Right ventricle myocardium inferior (tissue), 1 donor: Measurements from ENCODE around the gene RNU5B-1. TPM values are rescaled to one million over a fixed set of nuclear protein-coding genes. Genes with fewer than 3 reads are reported as not detected.

ENCODE experiments used
- ATAC-seq: fragments of 200-7000 bp; cut with Tn5 transposase; one replicate; pipeline ENCODE4 v1.9.1; 2020; ENCODE audit warnings: mild to moderate bottlenecking, moderate library complexity
- DNase-seq: peaks from one replicate; pipeline ENCODE4 v3.0.0; 2021; ENCODE audit errors: missing footprints
- intact Hi-C: fragments of 100-400 bp; cut with DNase I; formaldehyde crosslinking; loops from one replicate; pipeline ENCODE4 v1.11.0; 2022
- total RNA-seq: library from RNA; stranded (reverse); fragmentation: NEBNext Ultra II Directional; extraction: Animal tissue kit (Norgen Biotek cat#: 25700); gene quantifications from one replicate; pipeline ENCODE4 v1.2.1, GENCODE V29; 2021
- donor health status: DM: no; HTN: yes; CAD: no; lungs with severe emphysema.

RNU5B-1 gene
- total RNA-seq, 1 donor from 2014 or later, result 25.8 TPM

DNA sequence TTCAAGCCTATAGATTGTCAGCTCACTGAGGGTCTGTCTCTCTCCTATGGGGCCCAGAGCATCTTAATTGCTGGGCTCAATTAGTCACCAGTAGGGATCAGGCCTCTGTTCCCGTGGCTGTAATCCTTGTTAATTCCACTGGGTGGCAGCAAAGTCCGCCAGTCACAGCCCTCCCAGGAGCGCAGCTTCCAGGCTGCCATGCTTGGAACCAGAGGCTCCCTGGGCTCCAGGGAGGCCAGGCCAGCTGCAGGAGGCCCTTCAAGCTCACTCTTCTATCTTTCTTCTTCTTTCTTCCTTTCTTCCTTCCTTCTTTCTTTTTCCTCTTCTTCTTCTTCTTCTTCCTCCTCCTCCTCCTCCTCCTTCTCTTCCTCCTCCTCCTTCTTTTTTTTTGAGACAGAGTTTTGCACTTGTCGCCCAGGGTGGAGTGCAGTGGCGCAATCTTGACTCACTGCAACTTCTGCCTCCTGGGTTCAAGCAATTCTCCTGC is 14.4 kb downstream of the RNU5B-1 start:
- intact Hi-C loops, result loop anchor here (1.0 to 5.0 kb wide), 2 partner anchors 66 to 83 kb away; no protein-coding TSS in a partner anchor
- peak; percentile 90 for ATAC-seq
- DNase-seq, result peak; percentile 81

DNA sequence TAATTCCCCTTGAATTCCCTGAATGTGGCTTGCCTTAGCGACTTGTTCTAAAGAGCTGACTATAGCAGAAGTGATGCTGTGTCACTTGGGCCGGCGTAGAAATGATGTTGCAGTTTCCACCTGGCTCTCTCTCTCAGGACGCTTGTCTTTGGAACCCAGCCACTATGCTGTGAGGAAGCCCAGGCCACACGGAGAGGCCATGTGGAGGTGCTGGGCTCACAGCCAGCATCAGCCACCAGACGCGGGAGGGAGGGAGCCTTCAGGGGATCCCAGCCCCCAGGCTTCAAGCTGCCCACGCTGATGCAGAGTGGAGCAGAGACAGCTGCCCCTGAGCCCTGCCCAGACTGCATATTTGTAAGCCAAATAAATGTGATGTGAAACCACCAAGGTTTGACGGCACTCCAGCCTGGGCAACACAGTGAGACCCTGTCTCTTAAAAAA is 18.6 kb downstream of the RNU5B-1 start:
- intact Hi-C loops, result loop anchor here (1.0 kb wide), 1 partner anchor 61 kb away; no protein-coding TSS in a partner anchor
- peak; percentile 76 for DNase-seq
- ATAC-seq, result peak; percentile 82

DNA sequence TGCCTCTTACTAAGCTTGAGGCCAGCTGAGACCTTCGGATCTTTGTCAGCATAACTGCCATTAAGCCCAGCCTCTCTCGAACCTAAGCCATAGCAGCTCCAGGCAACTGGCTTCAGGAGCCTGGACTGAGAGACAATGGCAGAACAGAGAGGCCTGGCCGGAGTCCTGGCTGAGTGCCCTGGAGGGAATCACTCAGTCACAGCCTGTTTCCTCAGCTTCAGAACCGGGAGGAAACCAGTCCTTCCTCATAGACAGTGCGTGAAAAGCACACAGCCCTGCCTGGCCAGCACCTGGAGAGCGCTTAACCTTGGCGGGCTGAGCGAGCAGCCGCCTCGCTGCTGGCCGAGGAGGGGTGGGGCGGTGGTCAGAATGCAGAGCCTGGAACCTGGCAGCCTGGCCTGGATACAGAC is 21.6 kb downstream of the RNU5B-1 start:
- DNase-seq (peak; percentile 60), ATAC-seq (no peak)
- intact Hi-C loops, result no loop called here

DNA sequence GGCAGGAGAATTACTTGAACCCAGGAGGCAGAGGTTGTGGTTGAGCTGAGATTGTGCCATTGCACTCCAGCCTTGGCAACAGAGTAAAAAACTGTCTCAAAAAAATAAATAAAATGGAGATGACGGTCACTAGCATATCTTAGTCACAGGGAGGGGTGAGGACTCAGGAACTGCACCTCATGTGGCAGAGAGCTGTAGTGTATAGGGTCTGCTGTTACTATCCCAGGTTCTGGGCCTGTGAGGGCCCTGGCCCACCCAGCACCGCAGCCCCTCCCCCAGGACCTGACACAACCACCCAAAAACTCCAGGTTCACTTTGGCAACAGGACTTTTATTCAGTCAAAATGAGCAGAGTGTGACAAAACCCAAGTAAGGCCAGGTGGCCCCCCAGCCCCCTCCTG is 22.3 kb downstream of the RNU5B-1 start:
- ATAC-seq (no peak), DNase-seq (no peak)
- intact Hi-C loops, result no loop called here

DNA sequence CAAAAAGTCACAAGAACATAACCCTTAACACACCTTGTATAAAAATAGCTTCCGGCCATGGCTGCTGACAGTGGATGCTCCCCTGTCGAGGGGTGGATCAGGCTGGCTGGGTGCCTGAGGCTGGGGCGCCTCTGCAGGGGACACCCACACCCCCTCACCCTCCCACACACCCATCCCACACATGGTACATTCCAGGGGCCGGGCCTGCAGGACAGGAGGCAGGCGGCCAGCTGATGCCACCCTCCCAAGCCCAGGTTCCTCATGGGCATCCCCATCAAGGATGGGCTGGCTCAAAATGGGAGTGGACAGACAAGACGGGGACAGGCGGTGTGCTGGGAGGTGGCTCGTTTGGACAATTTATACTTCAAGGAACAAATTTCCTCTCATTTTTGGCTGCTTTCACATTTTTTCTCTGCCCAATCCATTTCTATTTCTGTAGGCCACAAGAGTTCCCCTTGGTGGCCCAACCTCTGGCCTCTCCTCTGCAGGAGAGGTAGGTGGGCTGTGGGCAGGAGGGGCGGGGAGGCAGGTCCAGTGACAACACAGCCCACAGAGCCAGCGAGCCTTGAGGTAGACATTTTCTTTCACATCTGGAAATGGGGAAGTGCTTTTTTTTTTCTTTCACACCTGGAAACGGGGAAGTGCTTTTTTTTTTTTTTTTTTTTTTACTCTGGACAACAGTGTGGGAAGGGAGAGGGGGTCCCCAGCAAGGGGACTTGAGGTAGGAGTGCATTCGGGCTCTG is 23.3 kb downstream of the RNU5B-1 start:
- intact Hi-C loops, result no loop called here
- DNase-seq, result peak; percentile 52
- no peak for ATAC-seq

DNA sequence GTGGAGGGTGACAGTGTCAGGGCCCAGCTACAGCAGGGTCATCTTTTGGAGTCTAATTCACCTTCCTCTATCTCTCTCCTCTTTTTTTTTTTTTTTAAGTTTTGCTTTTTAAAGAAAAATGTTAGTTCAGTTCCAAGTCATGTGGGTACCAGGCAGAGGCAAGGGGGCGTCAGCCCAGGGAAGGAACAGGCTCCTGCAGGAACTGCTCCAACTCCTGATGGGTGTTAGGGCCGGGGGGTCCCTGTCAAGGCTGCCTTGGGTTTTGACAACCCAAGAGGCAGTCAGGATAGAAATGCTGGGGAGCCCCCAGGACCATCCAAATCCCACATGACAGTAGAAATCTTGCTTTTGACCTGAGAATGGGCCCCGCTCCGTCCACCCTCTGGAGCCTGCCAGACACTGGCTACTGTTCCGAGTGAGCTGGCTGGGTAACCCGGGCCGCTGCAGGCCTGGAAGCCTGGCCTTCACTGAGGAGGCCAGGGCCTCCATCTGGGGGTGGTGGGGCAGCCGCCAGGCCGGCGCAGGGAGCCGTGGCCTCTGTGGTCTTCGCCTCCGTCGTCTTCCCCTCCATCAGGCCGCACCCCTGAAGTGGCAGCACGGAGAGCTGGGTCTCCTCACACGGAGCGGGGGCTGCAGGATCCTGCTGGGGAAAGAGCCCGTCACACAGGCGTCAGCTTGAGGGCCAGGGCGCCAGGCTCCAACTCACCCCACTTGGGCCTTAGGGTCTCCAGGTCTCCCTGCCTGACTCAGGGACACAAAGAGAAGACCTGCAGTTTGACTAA is 24.2 kb downstream of the RNU5B-1 start:
- ATAC-seq, result no peak
- intact Hi-C loops, result no loop called here
- DNase-seq, result peak; percentile 39

DNA sequence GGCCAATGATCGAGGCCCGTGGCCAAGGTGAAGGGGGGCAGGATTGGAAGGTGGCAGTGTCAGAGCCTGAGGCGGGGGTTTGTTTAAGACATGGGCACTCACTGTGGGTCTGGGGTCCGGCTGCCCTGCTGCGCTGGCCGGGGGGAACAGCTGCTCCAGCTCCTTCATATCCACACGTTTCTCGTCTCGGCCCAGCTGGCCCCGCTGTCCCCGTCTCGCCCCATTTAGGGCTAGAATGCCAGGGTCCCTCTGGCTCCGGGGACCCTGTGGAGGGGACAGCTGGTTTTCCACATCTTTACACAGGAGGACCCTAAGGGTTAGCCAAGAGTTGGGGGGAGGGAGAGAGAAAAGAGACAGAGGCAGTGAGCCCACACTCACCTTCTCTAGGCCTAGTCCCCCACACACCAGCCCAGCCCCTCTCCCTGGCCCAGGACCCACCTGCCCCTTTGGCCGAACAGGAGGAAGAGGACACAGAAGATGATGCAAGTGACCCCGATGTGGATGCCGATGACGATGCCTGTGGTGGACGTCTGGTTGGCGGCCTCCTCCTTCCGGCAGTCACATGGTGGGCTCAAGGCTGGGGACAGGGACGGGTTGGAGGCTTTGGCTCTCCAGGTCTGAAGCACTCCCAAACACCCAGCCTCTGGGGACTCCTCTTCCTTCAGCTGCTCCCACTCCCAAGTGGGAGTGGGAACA is 25.0 kb downstream of the RNU5B-1 start:
- DNase-seq (peak; percentile 51), ATAC-seq (no peak)
- intact Hi-C loops, result no loop called here

DNA sequence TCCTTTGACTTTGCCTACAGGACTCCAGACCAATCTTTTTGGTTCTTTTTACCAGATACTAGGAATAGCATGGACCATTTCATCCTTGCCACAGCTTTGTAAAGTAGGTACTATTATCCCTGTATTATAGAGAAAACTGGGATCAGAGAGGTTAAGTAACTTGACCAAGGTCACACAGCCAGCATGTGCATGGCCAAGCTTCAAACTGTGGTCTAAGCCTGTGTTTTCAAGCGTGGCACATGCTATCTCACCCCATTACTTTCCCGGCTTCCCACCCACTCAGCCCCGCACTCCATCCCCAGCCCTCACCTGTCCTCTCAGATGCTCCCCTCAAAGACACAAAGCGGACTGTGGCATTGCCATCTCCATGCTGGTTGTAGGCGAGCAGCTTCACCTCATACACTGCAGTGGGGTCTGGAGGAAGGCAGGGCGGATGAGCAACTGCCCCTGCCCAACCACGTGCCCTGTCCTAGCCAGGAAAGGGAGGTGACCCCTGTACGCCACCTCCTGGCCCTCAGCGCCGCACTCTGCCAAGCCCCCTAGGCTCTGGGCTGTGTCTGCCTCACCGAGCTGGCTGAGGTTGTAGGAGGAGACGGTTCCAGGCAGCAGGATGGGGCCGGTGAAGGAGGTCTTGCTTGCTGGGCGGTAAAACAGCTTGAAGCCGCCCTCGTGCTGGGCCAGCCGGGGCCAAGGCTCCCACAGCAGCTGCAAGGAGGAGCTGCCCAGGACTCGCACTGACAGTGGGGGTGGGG is 25.7 kb downstream of the RNU5B-1 start:
- intact Hi-C loops, result no loop called here
- DNase-seq (peak; percentile 52), ATAC-seq (no peak)

DNA sequence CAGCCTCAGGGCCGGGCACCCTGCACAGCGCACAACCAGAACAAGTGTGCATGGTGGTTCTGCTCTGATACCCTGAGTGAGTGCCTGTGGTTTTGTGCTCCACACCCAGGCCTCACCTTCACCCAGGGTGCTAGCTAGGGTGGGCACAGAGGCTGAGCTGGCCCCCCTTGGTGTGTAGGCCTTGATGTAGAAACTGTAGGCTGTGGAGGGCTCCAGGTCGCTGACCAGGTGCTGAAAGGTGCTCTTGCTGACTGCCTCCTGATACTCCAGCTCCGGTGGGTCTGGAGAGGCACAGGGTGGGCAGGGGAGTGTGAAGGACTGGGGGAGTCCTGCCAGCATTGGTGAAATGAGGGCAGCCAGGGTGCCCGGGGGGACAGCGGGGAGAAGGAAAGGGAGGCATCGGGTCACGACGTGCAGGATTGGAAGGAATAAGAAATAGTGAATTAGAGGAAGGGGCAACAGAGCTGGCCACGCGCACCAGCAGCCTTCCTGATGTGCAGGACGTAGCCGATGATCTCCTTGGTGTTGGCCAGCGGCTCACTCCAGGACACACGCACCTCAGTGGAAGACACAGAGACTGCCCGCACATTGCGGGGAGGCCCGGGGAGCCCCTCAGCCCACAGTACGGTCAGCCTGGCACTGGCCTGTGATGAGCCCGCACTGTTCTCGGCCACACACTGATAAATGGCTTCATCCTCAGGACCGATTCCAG is 26.6 kb downstream of the RNU5B-1 start:
- intact Hi-C loops, result no loop called here
- ATAC-seq (no peak), DNase-seq (peak; percentile 18)

DNA sequence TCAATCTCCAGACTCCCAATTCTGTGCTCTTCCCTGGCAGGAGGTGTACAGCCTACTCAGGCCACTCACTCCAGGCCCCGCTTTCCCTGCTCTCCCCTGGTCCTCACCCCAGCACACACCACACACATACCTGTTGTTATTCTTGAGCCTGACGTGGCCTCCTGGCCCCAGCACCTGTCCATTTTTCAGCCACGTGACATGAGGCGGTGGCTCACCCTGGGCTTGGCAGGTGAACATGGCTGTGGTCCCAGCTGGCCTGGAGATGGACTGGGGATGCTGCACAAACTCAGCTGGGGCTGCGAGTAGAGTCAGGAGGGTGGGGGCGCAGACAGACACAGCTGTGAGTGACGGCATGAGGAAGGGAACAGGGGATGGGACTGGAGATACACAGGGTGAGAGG is 27.3 kb downstream of the RNU5B-1 start:
- DNase-seq, result peak; percentile 16
- no peak for ATAC-seq
- intact Hi-C loops, result no loop called here

DNA sequence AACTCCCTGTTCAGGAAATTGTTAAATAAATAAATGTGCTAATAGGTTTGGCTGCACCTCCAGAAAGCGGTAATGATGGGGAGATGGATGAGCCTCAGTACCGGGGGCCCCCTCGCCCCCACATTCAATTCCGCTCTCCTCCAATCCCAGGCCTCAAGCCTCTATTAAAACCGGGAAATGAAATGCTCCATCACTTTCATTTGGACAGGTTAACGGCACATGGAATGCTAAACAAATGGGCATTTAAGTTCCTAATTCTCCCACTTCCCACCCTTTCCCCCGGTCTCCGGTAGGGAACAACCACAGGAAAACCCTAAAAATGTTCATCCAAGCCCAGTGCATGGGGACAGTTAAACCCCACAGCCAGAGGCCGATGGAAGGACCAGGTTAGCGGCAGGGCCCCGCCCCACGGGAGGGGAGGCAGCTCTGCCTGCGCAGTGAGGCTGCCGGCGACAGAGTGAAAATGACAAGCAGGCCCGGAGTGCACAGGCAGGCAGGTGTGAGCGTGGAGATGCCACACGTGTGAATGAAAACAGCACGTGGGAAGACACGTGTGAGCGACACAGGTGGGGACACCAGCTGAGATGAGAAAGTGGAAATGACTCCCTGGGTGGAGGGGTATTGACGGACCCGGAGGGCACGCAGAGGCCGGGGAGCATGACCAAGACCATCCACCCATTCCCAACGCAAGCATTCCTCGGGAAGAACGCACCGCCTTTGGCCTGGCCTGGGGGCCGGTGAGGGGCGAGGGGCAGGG is 28.1 kb downstream of the RNU5B-1 start:
- intact Hi-C loops, result no loop called here
- ATAC-seq (no peak), DNase-seq (peak; percentile 23)

DNA sequence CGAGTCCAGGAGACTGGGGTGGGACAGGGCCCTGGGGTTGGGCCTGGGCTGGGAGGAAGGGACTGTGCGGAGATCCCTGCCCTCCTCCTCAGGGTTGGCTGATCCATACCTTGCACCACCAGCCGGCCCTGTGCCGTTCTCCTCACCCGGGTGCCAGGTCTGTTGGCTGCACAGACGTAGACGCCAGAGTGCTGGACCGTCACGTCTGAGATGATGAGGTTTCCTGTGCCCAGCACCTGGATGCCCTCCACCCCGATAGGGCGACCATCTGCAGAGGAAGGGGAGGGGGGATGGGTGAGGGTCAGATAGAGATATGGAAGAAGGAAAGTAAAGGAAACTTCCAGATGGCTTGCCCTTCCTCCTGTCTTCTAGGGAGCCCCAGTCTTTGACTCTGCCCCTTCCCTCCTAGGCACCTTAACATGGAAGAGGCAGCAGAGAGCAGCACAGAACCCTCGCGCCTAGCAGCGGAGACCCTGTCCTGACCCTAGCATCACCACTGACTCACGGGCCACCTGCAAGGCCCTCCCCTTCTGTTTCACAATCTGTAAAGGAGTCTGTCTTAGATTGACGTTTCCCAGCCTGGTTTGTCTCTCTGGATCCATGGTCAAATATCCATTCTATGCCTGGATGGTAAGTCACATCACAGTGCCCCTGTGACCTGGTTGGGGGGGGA is 28.8 kb downstream of the RNU5B-1 start:
- intact Hi-C loops, result no loop called here
- DNase-seq (peak; percentile 27), ATAC-seq (no peak)

DNA sequence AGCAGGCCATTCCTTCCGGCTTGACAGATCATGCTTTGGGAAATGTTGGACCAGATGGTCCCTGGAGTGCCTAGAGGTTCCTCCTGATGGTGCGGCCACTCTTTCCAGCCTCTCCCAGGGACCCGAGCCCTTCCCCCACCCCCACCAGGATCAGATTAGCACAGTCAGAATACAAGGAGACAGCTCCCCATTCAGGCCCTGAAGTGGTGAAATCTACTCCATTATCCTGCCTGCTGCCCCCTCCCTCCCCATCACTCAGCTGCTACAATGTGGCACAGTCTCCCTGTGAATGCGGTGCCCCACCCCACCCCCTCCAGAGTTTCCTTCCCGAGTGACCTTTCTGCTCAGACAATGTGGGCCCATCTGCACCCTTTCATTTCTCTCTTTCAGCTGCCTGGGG is 29.4 kb downstream of the RNU5B-1 start:
- no peak for ATAC-seq
- intact Hi-C loops, result no loop called here

DNA sequence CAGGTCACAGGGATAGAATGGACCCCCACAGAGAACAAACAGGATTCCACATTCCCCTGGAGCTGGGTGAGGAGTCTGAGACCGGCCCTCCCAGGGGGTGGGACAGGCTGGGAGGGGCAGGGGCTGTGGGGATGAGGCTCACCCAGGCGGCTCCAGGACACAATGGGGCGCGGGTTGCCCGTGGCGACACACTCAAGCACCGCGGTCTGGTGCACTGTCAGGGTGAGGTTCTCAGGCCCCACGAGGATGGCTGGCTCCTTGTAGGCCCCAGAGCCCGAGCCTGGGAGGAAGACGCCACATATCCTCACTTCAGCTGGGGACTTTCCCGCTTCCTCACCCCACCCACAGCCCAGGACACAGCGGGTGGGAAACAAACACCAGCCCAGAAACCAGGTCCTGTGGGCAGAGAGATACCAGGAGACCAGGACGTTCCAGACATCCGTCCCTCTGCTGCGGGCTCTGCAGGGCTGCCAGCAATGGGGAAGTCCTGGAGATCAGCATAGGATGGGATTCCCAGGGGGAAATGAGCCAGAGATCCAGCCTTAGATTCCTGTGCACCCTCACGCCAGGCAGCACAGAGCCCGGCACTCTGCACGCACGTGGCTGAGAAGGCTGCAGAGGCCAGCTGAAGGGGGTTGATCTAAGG is 30.2 kb downstream of the RNU5B-1 start:
- peak; percentile 55 for DNase-seq
- intact Hi-C loops, result no loop called here
- ATAC-seq, result no peak

More for the DNA sequence above, 29.4 kb downstream of the RNU5B-1 start:
- DNase-seq, result peak; percentile 31

DNA sequence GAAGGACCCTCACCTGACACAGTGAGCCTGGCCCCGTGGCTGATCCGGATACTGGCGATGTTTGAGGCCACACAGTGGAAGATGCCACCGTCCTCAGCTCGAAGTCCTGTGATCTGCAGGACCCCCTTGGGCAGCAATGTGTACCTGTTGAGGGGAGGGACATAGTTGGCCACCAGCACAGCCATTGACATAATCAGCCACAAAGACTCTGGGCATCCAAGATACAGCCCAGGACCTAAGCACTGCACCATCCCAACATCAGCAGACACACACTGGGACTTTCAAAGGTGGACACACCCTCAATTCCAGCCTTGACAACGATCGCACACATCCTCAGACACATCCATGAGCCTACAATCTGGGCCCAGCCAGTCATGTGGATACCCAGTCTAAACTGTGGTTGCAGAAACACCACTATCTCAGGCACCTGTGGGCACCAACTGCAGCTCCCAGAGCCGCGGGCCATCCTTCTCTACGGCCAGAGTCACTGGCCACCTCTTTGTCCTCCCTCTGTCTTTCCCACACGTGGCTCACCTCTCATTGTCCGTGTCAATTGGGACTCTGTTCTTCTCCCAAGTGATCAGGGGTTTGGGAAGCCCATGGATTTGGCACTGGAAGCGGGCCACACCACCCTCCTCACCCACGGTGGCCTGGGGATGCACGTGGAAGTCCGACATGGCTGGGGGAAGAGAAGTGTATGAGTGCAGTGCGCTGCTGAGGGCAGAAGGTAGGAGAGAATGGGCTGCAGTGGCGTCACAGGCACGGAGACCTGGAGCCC is 31.0 kb downstream of the RNU5B-1 start:
- no peak for ATAC-seq
- intact Hi-C loops, result no loop called here
- peak; percentile 31 for DNase-seq
